NB4 (cell line): Measurements from ENCODE around the gene DNAJA3.
"Not testable (repeated sequence)": the region's sequence is repeated elsewhere in the genome, so short reads cannot be mapped to it uniquely, and the experiment has no call there.

Source experiments
- DNase-seq: peaks from one replicate; pipeline ENCODE4 v3.0.0; 2010; ENCODE audit warnings: low read depth
- H3K4me3 ChIP-seq: one replicate; pipeline ENCODE4 v1.5.1; 2011; ENCODE audit warnings: mild to moderate bottlenecking, low read depth, low read length, moderate library complexity
- MYC ChIP-seq: IDR thresholded peaks from 2 replicates; pipeline ENCODE4 v1.6.1; 2011; ENCODE audit warnings: low read depth, low read length
- POLR2A ChIP-seq: IDR thresholded peaks from 2 replicates; pipeline ENCODE4 v1.6.1; 2011; ENCODE audit warnings: mild to moderate bottlenecking; ENCODE audit not compliant: insufficient read length; ENCODE audit errors: extremely low read depth
- TF ChIP-seq, protein P1 (sequence below): IDR thresholded peaks from one replicate; pipeline ENCODE4 v1.5.1; 2012; ENCODE audit warnings: low read depth, low read length
- TF ChIP-seq, protein P2 (sequence below): IDR thresholded peaks from 2 replicates; pipeline ENCODE4 v1.6.1; 2011; ENCODE audit warnings: low read depth, low read length

DNAJA3 gene

DNA sequence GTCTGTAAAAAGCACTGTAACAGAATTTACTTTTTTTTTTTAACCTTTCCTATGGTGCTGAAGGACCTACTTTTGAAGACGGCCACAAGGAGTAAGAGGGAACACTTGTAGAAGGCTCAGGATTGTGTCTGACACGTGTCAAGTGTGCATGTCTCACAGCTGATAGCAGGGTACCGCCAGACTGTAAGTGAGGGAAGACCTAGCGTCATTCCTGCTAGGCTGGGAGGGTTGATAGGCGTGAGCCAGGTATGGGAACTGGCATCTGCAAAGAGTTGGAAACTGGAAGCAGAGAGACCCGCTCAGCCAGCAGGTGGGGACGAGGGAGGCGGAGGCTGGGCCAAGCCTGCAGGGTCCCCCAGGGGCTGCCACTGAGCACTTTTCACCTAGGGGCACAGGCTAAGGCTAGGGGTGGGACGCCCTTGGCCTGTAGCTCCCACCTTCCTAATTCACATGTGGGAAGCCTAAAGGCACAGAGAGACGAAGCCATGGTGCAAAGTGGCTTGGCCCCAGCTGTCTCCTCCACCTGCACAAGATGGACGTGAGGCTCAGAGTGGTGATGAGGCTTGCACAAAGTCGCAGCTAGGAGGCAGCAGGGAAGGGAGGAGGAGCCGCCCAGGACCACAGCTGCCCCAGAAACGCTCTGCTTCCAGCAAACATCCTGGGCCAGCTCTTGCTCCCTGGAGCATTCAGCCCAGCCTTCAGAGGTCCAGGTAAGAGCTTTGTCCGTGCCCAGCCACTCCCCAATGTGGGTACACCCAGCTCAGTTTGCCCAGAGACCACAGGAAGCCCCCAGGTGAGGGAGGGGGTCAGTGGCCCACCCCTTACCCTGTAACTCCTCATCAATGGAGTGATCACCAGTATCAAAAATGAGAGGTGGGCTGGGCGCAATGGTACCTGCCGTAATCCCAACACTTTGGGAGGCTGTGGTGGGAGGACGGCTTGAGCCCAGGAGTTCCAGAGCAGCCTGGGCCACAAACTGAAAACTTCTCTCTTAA, 35.1 kb upstream of the DNAJA3 start:
- DNase-seq: no peak
- H3K4me3 ChIP-seq: no peak overlapping the region
- no peak for TF ChIP-seq POLR2A
- no peak for TF ChIP-seq MYC
- TF ChIP-seq, protein P1, sequence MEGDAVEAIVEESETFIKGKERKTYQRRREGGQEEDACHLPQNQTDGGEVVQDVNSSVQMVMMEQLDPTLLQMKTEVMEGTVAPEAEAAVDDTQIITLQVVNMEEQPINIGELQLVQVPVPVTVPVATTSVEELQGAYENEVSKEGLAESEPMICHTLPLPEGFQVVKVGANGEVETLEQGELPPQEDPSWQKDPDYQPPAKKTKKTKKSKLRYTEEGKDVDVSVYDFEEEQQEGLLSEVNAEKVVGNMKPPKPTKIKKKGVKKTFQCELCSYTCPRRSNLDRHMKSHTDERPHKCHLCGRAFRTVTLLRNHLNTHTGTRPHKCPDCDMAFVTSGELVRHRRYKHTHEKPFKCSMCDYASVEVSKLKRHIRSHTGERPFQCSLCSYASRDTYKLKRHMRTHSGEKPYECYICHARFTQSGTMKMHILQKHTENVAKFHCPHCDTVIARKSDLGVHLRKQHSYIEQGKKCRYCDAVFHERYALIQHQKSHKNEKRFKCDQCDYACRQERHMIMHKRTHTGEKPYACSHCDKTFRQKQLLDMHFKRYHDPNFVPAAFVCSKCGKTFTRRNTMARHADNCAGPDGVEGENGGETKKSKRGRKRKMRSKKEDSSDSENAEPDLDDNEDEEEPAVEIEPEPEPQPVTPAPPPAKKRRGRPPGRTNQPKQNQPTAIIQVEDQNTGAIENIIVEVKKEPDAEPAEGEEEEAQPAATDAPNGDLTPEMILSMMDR: no peak
- TF ChIP-seq, protein P2, sequence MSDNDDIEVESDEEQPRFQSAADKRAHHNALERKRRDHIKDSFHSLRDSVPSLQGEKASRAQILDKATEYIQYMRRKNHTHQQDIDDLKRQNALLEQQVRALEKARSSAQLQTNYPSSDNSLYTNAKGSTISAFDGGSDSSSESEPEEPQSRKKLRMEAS: no peak

GRCh38 chr16:4391631-4392381, 33.9 kb upstream of the DNAJA3 start:
- H3K4me3 ChIP-seq: no peak overlapping the region
- no peak for DNase-seq
- TF ChIP-seq, protein P1: no peak
- no peak for TF ChIP-seq POLR2A
- TF ChIP-seq, protein P2: no peak

- no peak for DNase-seq
- TF ChIP-seq POLR2A (no peak), MYC (no peak)
- H3K4me3 ChIP-seq: no peak overlapping the region
These were observed 33.1 kb upstream of the DNAJA3 start for GRCh38 chr16:4392382-4393239.

GRCh38 chr16:4393240-4393600, 32.4 kb upstream of the DNAJA3 start:
- TF ChIP-seq MYC (no peak), POLR2A (no peak)
- TF ChIP-seq, protein P1: no peak
- TF ChIP-seq, protein P2: no peak
- DNase-seq: no peak
- H3K4me3 ChIP-seq: no peak overlapping the region

GRCh38 chr16:4393850-4394249, 31.8 kb upstream of the DNAJA3 start:
- not testable (repeated sequence) for H3K4me3 ChIP-seq, DNase-seq

GRCh38 chr16:4395055-4395726, 30.5 kb upstream of the DNAJA3 start:
- no peak for TF ChIP-seq MYC
- TF ChIP-seq POLR2A: no peak
- TF ChIP-seq, protein P2: no peak
- TF ChIP-seq, protein P1: no peak
- no peak overlapping the region for H3K4me3 ChIP-seq
- no peak for DNase-seq
